C4-2B (cell line): ENCODE results near the gene CLDN5.

Experiments used
- CTCF ChIP-seq: fragments of 450-650 bp; conservative IDR thresholded peaks from 2 replicates; pipeline ENCODE4 v1.5.1; 2017; ENCODE audit warnings: mild to moderate bottlenecking
- ZFX ChIP-seq: fragments of 450-650 bp; IDR thresholded peaks from 2 replicates; pipeline ENCODE4 v1.6.1; 2017

- TF ChIP-seq CTCF (no peak), ZFX (no peak)
Observed at GRCh38 chr22:19517919-19518611, 6.1 kb downstream of the CLDN5 start.
